Astrocyte (in vitro differentiated cells and primary cell): Measurements from ENCODE around the gene HDAC8. TPM values are rescaled to one million over a fixed set of nuclear protein-coding genes. Genes with fewer than 3 reads are reported as not detected.

Experiments used
- DNase-seq: peaks from one replicate; pipeline ENCODE4 v3.0.0-alpha.2; 2010; ENCODE audit warnings: low read depth
- FAIRE-seq: peaks from 2 replicates; lab custom pipeline; 2011; peaks lifted over from hg19 to GRCh38; lab: Jason Lieb, UNC
- H2AFZ ChIP-seq: 2 replicates; pipeline ENCODE4 v1.6.0; 2012; ENCODE audit warnings: low read depth, low read length, inconsistent platforms
- H3K27ac ChIP-seq: 2 replicates; pipeline ENCODE4 v1.5.1; 2011; ENCODE audit warnings: low read depth, low read length, inconsistent platforms
- H3K27me3 ChIP-seq: 2 replicates; pipeline ENCODE4 v1.6.0; 2011; ENCODE audit warnings: low read length, inconsistent platforms; ENCODE audit not compliant: insufficient read depth
- H3K36me3 ChIP-seq: 2 replicates; pipeline ENCODE4 v1.5.1; 2011; ENCODE audit warnings: low read length, inconsistent platforms; ENCODE audit not compliant: insufficient read depth
- H3K4me1 ChIP-seq: 2 replicates; pipeline ENCODE4 v1.5.1; 2011; ENCODE audit warnings: low read length, inconsistent platforms; ENCODE audit not compliant: insufficient read depth
- H3K4me2 ChIP-seq: 2 replicates; pipeline ENCODE4 v1.6.0; 2012; ENCODE audit warnings: low read length, inconsistent platforms
- H3K4me3 ChIP-seq: 2 replicates; pipeline ENCODE4 v1.5.1; 2011; ENCODE audit warnings: low read depth, mild to moderate bottlenecking, low read length, inconsistent platforms; ENCODE audit not compliant: insufficient read depth
- H3K79me2 ChIP-seq: 2 replicates; pipeline ENCODE4 v1.6.0; 2012; ENCODE audit warnings: mild to moderate bottlenecking, low read length, inconsistent platforms; ENCODE audit not compliant: insufficient read depth
- H3K9ac ChIP-seq: 2 replicates; pipeline ENCODE4 v1.6.0; 2012; ENCODE audit warnings: mild to moderate bottlenecking, low read length, inconsistent platforms
- H3K9me3 ChIP-seq: 2 replicates; pipeline ENCODE4 v1.5.1; 2012; ENCODE audit warnings: low read depth, mild to moderate bottlenecking, low read length, inconsistent platforms; ENCODE audit not compliant: insufficient read depth
- H4K20me1 ChIP-seq: 2 replicates; pipeline ENCODE4 v1.6.0; 2012; ENCODE audit warnings: low read length, inconsistent platforms; ENCODE audit not compliant: insufficient read depth
- H3K27ac Mint-ChIP-seq: one replicate; pipeline ENCODE4 v1.8.0; 2021; ENCODE audit warnings: mild to moderate bottlenecking, mixed read lengths; ENCODE audit not compliant: unreplicated experiment
- H3K27me3 Mint-ChIP-seq: one replicate; pipeline ENCODE4 v1.8.0; 2021; ENCODE audit warnings: low read depth, mixed read lengths; ENCODE audit not compliant: unreplicated experiment
- H3K36me3 Mint-ChIP-seq: one replicate; pipeline ENCODE4 v1.8.0; 2021; ENCODE audit warnings: low read depth, mixed read lengths; ENCODE audit not compliant: unreplicated experiment
- H3K4me1 Mint-ChIP-seq: one replicate; pipeline ENCODE4 v1.8.0; 2021; ENCODE audit warnings: low read depth, mixed read lengths; ENCODE audit not compliant: unreplicated experiment
- H3K4me3 Mint-ChIP-seq: one replicate; pipeline ENCODE4 v1.8.0; 2021; ENCODE audit warnings: mild to moderate bottlenecking, moderate library complexity, mixed read lengths; ENCODE audit not compliant: unreplicated experiment
- H3K9me3 Mint-ChIP-seq: one replicate; pipeline ENCODE4 v1.8.0; 2021; ENCODE audit warnings: mild to moderate bottlenecking, mixed read lengths; ENCODE audit not compliant: unreplicated experiment
- CTCF ChIP-seq: IDR thresholded peaks from 2 replicates; pipeline ENCODE4 v1.5.1; 2011; ENCODE audit warnings: low read depth, mild to moderate bottlenecking, inconsistent platforms, low read length, moderate library complexity; ENCODE audit not compliant: insufficient read depth
- EZH2 ChIP-seq: IDR thresholded peaks from 2 replicates; pipeline ENCODE4 v1.6.1; 2012; ENCODE audit warnings: mild to moderate bottlenecking, low read length, inconsistent platforms; ENCODE audit not compliant: insufficient read depth
- total RNA-seq: library from RNA; stranded (reverse); gene quantifications from 2 replicates; pipeline ENCODE4 v1.2.1, GENCODE V29; 2021

Gene HDAC8
- total RNA-seq, 1 donor from 2014 or later, result 23.6 TPM

- Histone ChIP-seq H3K9ac (no peak overlapping the region), H3K9me3 (no peaks in the 10 kb centered on the region), H3K4me3 (no peak overlapping the region), H4K20me1 (no peaks in the 10 kb centered on the region), H2AFZ (no peak overlapping the region), H3K27me3 (no peaks in the 10 kb centered on the region), H3K79me2 (no peaks in the 10 kb centered on the region), H3K27ac (no peak overlapping the region), H3K36me3 (no peaks in the 10 kb centered on the region), H3K4me2 (no peak overlapping the region), H3K4me1 (no peaks in the 10 kb centered on the region)
- H3K27ac Mint-ChIP-seq, result no peak overlapping the region
- no peaks in the 10 kb centered on the region for H3K4me1 Mint-ChIP-seq
- FAIRE-seq (peak; percentile 17), DNase-seq (peak; percentile 24)
- no peak for TF ChIP-seq CTCF
- no peak for TF ChIP-seq EZH2
- no peaks in the 10 kb centered on the region for H3K9me3 Mint-ChIP-seq
- no peaks in the 10 kb centered on the region for H3K27me3 Mint-ChIP-seq
- H3K36me3 Mint-ChIP-seq, result peaks cover 3% of the 10 kb centered on the region
- no peak overlapping the region for H3K4me3 Mint-ChIP-seq
These were observed 190.4 kb downstream of the HDAC8 start for GRCh38 chrX:72382202-72382595.

- Mint-ChIP-seq H3K9me3 (no peaks in the 10 kb centered on the region), H3K27me3 (no peaks in the 10 kb centered on the region), H3K4me1 (no peaks in the 10 kb centered on the region), H3K36me3 (peaks cover 3% of the 10 kb centered on the region), H3K27ac (no peak overlapping the region), H3K4me3 (no peak overlapping the region)
- Histone ChIP-seq H3K9me3 (no peaks in the 10 kb centered on the region), H2AFZ (no peak overlapping the region), H3K9ac (no peak overlapping the region), H3K27ac (no peak overlapping the region), H3K4me1 (no peaks in the 10 kb centered on the region), H3K79me2 (no peaks in the 10 kb centered on the region), H3K4me3 (no peak overlapping the region), H3K4me2 (no peak overlapping the region), H3K36me3 (no peaks in the 10 kb centered on the region), H4K20me1 (no peaks in the 10 kb centered on the region), H3K27me3 (no peaks in the 10 kb centered on the region)
- DNase-seq (no peak), FAIRE-seq (peak; percentile 60)
- TF ChIP-seq EZH2 (no peak), CTCF (no peak)
These were observed 191.0 kb downstream of the HDAC8 start for GRCh38 chrX:72381439-72382201.

GRCh38 chrX:72376124-72376523, 196.5 kb downstream of the HDAC8 start:
- Histone ChIP-seq H3K36me3 (no peaks in the 10 kb centered on the region), H3K4me2 (no peak overlapping the region), H3K9ac (no peak overlapping the region), H3K4me1 (no peaks in the 10 kb centered on the region), H3K79me2 (no peaks in the 10 kb centered on the region), H2AFZ (no peak overlapping the region), H3K4me3 (no peak overlapping the region), H3K27ac (no peak overlapping the region), H4K20me1 (no peaks in the 10 kb centered on the region), H3K9me3 (no peaks in the 10 kb centered on the region), H3K27me3 (no peaks in the 10 kb centered on the region)
- no peak overlapping the region for H3K4me3 Mint-ChIP-seq
- H3K27me3 Mint-ChIP-seq, result no peaks in the 10 kb centered on the region
- TF ChIP-seq EZH2 (no peak), CTCF (no peak)
- no peaks in the 10 kb centered on the region for H3K4me1 Mint-ChIP-seq
- DNase-seq (no peak), FAIRE-seq (no peak)
- H3K27ac Mint-ChIP-seq, result no peak overlapping the region
- no peaks in the 10 kb centered on the region for H3K36me3 Mint-ChIP-seq
- H3K9me3 Mint-ChIP-seq, result no peaks in the 10 kb centered on the region
